ENCODE data around the gene DHRS1.

- TF ChIP-seq RAD21 (IDR thresholded peaks at IDR 0.05; ENCODE audit: low read length) (peak; percentile 57), CTCF (conservative IDR thresholded peaks at IDR 0.05; ENCODE audit: low read depth, low read length) (peak; percentile 88), POLR2A (IDR thresholded peaks at IDR 0.05; ENCODE audit: low read depth, low read length) (no peak), MAFK (IDR thresholded peaks at IDR 0.05; ENCODE audit: low read depth, low read length) (no peak), ELK1 (IDR thresholded peaks at IDR 0.05; ENCODE audit: borderline replicate concordance, low read depth, low read length) (no peak), NFE2L2 (IDR thresholded peaks at IDR 0.05; ENCODE audit: low read depth, low read length) (no peak), USF2 (IDR thresholded peaks at IDR 0.05; ENCODE audit: low read depth, low read length) (no peak), MXI1 (IDR thresholded peaks at IDR 0.05; ENCODE audit: borderline replicate concordance, low read depth, low read length) (no peak), RFX5 (IDR thresholded peaks at IDR 0.05; ENCODE audit: low read depth, low read length) (no peak), BHLHE40 (IDR thresholded peaks at IDR 0.05; ENCODE audit: low read depth, low read length) (no peak), FOS (IDR thresholded peaks at IDR 0.05; ENCODE audit: low read depth, low read length) (no peak)
Measured at GRCh38 chr14:24307575-24308341, 8.2 kb upstream of the DHRS1 start, which contains the start of gene CIDEB.
